MM.1S (cell line): ENCODE measurements around the gene C14orf93.

Experiments
- EZH2 ChIP-seq: fragments of 300-600 bp; sonication (generic); optimal IDR thresholded peaks from 2 replicates; pipeline ENCODE3; 2017; ENCODE audit warnings: low read depth, mild to moderate bottlenecking, antibody characterized with exemption, low read length, mixed read lengths
- TF ChIP-seq, protein P1 (sequence below): fragments of 300-600 bp; sonication (generic); IDR thresholded peaks from 2 replicates; pipeline ENCODE4 v1.5.1; 2016; ENCODE audit warnings: antibody characterized with exemption, low read length, mixed read lengths

DNA sequence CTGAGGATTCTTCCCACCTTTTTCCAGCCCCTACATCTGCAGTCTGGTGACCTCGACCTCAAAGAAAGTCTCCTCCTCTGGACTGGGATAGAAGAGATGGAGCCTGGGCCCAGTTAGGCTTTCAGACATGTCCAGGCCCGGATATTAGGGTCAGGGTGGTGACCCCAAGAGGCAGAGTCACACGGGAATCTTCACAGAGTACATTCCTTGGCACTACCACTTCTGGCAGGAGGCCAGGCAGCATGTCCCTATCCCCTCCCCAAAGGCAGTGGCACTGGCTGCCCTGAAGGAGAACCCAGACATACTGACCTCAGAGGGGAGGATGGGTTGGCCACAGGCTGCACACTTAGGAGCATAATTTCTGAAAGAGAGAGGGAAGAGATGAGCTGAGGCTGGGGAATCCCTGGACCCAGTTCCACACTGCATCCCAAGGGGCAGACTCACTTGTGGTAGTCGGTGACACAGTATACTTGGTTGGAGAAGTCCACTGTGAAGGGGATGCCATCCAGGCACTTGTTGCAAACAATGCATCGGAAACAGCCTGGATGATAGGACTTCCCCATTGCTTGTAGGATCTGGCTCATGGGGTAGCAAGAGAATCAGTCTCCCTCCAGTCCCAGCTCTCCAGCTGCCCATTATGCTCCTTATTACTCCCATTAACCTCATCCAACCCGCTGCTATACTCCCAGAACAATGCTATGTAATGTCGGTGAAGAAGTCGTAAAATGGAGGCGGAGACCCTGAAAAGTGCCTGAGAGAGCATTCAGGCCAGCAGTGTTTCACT is 35.2 kb downstream of the C14orf93 start:
- no peak for TF ChIP-seq EZH2
- TF ChIP-seq, protein P1, sequence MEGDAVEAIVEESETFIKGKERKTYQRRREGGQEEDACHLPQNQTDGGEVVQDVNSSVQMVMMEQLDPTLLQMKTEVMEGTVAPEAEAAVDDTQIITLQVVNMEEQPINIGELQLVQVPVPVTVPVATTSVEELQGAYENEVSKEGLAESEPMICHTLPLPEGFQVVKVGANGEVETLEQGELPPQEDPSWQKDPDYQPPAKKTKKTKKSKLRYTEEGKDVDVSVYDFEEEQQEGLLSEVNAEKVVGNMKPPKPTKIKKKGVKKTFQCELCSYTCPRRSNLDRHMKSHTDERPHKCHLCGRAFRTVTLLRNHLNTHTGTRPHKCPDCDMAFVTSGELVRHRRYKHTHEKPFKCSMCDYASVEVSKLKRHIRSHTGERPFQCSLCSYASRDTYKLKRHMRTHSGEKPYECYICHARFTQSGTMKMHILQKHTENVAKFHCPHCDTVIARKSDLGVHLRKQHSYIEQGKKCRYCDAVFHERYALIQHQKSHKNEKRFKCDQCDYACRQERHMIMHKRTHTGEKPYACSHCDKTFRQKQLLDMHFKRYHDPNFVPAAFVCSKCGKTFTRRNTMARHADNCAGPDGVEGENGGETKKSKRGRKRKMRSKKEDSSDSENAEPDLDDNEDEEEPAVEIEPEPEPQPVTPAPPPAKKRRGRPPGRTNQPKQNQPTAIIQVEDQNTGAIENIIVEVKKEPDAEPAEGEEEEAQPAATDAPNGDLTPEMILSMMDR = no peak
